Fibroblast of pulmonary artery (primary cell): ENCODE data around the gene PTPRM.

Experiments used
- DNase-seq: peaks from one replicate; pipeline ENCODE4 v3.0.0-alpha.2; 2010; ENCODE audit warnings: low read depth
- H3K4me3 ChIP-seq: replicated peaks from 2 replicates; pipeline ENCODE4 v1.5.1; 2011; ENCODE audit warnings: low read depth, mild to moderate bottlenecking, control low read depth, low read length, moderate library complexity
- TF ChIP-seq, protein P1 (sequence below): IDR thresholded peaks from 2 replicates; pipeline ENCODE4 v1.5.1; 2011; ENCODE audit warnings: mild to moderate bottlenecking, control low read depth, low read length, inconsistent platforms; ENCODE audit errors: missing control alignments

PTPRM gene

DNA sequence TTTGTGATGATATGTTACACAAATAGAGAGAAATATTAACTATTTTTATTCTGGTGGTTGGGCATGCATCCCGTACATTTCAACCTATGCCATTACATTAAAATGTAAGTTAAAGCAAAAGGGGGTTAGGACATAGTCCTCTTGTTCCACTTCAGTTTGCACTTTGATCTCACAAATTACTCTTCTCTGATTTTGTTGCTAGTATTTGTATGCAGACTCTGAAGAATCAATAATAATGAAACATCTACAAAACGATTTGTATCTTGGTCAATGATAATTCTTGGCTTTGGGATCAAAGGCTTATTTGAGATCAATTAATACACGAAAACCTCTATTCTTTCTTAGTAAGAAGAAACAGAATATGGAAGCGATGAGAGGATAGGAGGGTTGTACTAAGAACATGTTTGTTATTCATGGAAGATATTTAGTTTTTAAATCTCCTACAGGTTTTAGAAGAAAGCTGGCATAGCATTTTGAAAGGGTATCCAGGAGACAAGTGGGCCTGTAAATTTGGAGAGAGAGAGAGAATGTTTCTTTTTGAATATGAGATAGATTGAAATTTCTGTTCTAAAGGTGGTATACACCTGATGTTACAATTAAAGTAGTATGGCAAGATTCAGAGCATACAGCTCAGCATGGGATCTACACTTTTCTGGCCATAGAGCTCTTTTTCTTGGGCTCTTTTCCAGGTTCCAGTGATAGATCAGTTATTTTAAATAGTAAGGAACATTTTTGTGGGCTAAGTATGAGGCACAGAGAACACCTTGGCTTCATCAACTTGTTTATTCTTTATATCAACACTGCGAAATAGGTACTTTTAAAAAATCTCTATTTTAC lies 347.9 kb downstream of the PTPRM start:
- DNase-seq, result no peak
- TF ChIP-seq, protein P1, sequence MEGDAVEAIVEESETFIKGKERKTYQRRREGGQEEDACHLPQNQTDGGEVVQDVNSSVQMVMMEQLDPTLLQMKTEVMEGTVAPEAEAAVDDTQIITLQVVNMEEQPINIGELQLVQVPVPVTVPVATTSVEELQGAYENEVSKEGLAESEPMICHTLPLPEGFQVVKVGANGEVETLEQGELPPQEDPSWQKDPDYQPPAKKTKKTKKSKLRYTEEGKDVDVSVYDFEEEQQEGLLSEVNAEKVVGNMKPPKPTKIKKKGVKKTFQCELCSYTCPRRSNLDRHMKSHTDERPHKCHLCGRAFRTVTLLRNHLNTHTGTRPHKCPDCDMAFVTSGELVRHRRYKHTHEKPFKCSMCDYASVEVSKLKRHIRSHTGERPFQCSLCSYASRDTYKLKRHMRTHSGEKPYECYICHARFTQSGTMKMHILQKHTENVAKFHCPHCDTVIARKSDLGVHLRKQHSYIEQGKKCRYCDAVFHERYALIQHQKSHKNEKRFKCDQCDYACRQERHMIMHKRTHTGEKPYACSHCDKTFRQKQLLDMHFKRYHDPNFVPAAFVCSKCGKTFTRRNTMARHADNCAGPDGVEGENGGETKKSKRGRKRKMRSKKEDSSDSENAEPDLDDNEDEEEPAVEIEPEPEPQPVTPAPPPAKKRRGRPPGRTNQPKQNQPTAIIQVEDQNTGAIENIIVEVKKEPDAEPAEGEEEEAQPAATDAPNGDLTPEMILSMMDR, result no peak
- H3K4me3 ChIP-seq, result no peak overlapping the region

- TF ChIP-seq, protein P1, result no peak
- H3K4me3 ChIP-seq, result no peak overlapping the region
- peak; percentile 23 for DNase-seq
Measured at GRCh38 chr18:7918701-7919100, 351.6 kb downstream of the PTPRM start.

GRCh38 chr18:7919565-7919964 lies 352.4 kb downstream of the PTPRM start:
- no peak overlapping the region for H3K4me3 ChIP-seq
- TF ChIP-seq, protein P1, result no peak
- no peak for DNase-seq

GRCh38 chr18:7921938-7922587 lies 354.9 kb downstream of the PTPRM start:
- DNase-seq, result peak; percentile 82

GRCh38 chr18:7923105-7923504 lies 356.0 kb downstream of the PTPRM start:
- TF ChIP-seq, protein P1, result no peak
- H3K4me3 ChIP-seq, result no peak overlapping the region
- DNase-seq, result no peak

More at GRCh38 chr18:7921938-7922587, 354.9 kb downstream of the PTPRM start:
- TF ChIP-seq, protein P1, result peak; percentile 32
- H3K4me3 ChIP-seq, result no peak overlapping the region

GRCh38 chr18:7924616-7925015 lies 357.5 kb downstream of the PTPRM start:
- TF ChIP-seq, protein P1, result no peak
- H3K4me3 ChIP-seq, result no peak overlapping the region
- DNase-seq, result no peak
